ENCODE measurements around the gene ECSCR.

ECSCR gene

GRCh38 chr5:139418793-139419192 lies 43.8 kb downstream of the ECSCR start:
- Mint-ChIP-seq H3K27me3 (ENCODE audit: low read depth, poor library complexity) (no peaks in the 10 kb centered on the region), H3K36me3 (ENCODE audit: low read depth) (peaks cover 59% of the 10 kb centered on the region), H3K4me3 (no peak overlapping the region), H3K27ac (no peak overlapping the region), H3K9me3 (no peaks in the 10 kb centered on the region), H3K4me1 (peaks cover 5% of the 10 kb centered on the region)
- DNase-seq: no peak
- TF ChIP-seq, protein P1, sequence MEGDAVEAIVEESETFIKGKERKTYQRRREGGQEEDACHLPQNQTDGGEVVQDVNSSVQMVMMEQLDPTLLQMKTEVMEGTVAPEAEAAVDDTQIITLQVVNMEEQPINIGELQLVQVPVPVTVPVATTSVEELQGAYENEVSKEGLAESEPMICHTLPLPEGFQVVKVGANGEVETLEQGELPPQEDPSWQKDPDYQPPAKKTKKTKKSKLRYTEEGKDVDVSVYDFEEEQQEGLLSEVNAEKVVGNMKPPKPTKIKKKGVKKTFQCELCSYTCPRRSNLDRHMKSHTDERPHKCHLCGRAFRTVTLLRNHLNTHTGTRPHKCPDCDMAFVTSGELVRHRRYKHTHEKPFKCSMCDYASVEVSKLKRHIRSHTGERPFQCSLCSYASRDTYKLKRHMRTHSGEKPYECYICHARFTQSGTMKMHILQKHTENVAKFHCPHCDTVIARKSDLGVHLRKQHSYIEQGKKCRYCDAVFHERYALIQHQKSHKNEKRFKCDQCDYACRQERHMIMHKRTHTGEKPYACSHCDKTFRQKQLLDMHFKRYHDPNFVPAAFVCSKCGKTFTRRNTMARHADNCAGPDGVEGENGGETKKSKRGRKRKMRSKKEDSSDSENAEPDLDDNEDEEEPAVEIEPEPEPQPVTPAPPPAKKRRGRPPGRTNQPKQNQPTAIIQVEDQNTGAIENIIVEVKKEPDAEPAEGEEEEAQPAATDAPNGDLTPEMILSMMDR (IDR thresholded peaks at IDR 0.05): no peak

- Mint-ChIP-seq H3K36me3 (ENCODE audit: low read depth) (peaks cover 63% of the 10 kb centered on the region), H3K9me3 (no peaks in the 10 kb centered on the region), H3K4me1 (peaks cover 2% of the 10 kb centered on the region), H3K4me3 (no peak overlapping the region), H3K27ac (no peak overlapping the region), H3K27me3 (ENCODE audit: low read depth, poor library complexity) (no peaks in the 10 kb centered on the region)
- no peak for DNase-seq
- TF ChIP-seq, protein P1 (IDR thresholded peaks at IDR 0.05): no peak
These were observed 45.3 kb downstream of the ECSCR start for GRCh38 chr5:139417214-139417613.

GRCh38 chr5:139416651-139417050 lies 45.9 kb downstream of the ECSCR start:
- Mint-ChIP-seq H3K4me3 (no peak overlapping the region), H3K27ac (no peak overlapping the region), H3K27me3 (ENCODE audit: low read depth, poor library complexity) (peaks cover 4% of the 10 kb centered on the region), H3K9me3 (no peaks in the 10 kb centered on the region), H3K36me3 (ENCODE audit: low read depth) (peaks cover 61% of the 10 kb centered on the region), H3K4me1 (no peaks in the 10 kb centered on the region)
- no peak for DNase-seq
- TF ChIP-seq, protein P1 (IDR thresholded peaks at IDR 0.05): no peak

DNA sequence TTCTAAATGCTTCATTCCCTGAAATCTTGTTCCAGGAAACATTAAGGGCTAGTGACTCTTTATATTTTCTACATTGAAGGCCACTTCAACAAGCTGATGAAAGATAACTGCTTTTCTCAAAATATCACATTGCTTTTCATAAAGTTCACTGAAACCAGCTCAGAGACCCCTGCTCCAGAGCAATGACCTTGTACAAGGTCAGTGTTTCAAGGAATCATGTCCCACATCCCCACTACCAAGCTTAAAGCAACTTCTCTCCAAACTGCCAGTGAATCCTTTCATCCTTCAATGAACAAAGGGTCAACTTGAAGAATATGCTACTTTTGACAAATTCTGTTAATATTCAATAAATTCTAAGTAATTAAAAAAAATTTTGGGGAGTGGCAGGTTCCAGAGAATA lies 46.7 kb downstream of the ECSCR start:
- DNase-seq: no peak
- Mint-ChIP-seq H3K4me1 (no peaks in the 10 kb centered on the region), H3K4me3 (no peak overlapping the region)

DNA sequence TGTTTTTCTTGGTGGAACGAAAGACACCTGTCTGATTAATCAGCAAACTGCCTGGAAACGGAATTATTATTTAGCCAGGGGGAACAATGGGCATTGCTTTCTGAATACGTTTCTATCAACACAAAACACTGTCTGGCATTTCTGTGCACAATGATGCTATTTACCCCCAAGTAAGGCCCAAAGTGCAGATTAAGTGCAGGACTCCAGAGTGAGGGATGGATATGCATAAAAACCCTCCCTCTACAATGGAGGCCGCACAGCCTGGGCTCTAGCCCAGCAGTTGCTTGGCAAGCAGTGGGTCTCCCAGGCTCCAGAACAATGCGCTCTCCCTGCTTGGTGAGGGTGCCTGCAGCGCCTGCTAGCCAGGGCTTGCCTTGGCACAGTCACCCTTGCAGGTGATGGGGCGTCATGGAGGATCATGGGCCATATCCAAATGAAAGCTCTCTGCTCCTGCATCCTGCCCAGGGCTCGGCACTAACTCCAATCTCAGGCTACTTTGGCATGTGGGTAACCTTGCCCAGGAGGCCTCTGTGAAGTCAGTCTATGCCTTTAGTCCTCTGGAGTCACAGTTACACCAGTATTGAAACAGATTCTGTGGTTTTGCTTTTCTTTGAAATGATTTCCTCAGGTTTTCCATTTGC lies 47.2 kb downstream of the ECSCR start:
- H3K27me3 Mint-ChIP-seq (ENCODE audit: low read depth, poor library complexity): peaks cover 4% of the 10 kb centered on the region
- TF ChIP-seq, protein P1 (IDR thresholded peaks at IDR 0.05): no peak
- peaks cover 54% of the 10 kb centered on the region for H3K36me3 Mint-ChIP-seq (ENCODE audit: low read depth)
- no peak overlapping the region for H3K27ac Mint-ChIP-seq
- no peaks in the 10 kb centered on the region for H3K4me1 Mint-ChIP-seq
- no peak overlapping the region for H3K4me3 Mint-ChIP-seq
- no peak for DNase-seq
- H3K9me3 Mint-ChIP-seq: no peaks in the 10 kb centered on the region

More for the DNA sequence above, 46.7 kb downstream of the ECSCR start:
- Mint-ChIP-seq H3K27ac (no peak overlapping the region), H3K36me3 (ENCODE audit: low read depth) (peaks cover 59% of the 10 kb centered on the region), H3K27me3 (ENCODE audit: low read depth, poor library complexity) (peaks cover 4% of the 10 kb centered on the region), H3K9me3 (no peaks in the 10 kb centered on the region)
- TF ChIP-seq, protein P1 (IDR thresholded peaks at IDR 0.05): no peak

DNA sequence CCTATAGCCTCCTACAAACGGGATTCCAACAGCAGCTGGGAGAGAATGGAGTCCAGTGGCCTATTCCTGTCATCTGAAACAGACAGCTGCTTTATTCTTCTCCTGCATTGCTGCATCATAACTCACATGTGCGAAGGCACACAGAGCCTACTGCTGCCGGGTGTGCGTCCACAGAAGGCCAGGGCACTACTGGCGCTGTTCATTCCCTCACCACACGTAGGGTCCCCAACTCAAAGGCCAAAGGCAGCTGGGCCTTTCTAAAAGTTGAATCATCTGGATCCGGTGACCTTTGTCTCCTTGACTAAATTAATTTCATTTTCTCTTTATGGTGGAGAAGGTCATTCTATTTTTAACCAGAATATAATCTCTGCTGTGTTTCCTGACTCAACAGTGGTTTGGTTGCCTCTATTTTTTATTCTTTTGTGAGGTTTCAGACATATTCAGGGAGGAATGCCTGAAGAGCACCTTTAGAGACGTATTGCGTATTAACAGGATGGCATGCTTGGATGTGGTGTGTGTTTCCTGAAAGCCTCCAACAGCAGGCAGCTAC lies 47.9 kb downstream of the ECSCR start:
- peaks cover 4% of the 10 kb centered on the region for H3K27me3 Mint-ChIP-seq (ENCODE audit: low read depth, poor library complexity)
- H3K4me1 Mint-ChIP-seq: no peaks in the 10 kb centered on the region
- no peak overlapping the region for H3K27ac Mint-ChIP-seq
- peaks cover 47% of the 10 kb centered on the region for H3K36me3 Mint-ChIP-seq (ENCODE audit: low read depth)
- no peaks in the 10 kb centered on the region for H3K9me3 Mint-ChIP-seq
- TF ChIP-seq, protein P1 (IDR thresholded peaks at IDR 0.05): no peak
- H3K4me3 Mint-ChIP-seq: no peak overlapping the region
- no peak for DNase-seq
